HG02970 (cell line): ENCODE data around the gene BCKDK.
A peak's percentile ranks its signal among the peaks of the same experiment; 100 is the strongest.
"Not testable (repeated sequence)": the region's sequence is repeated elsewhere in the genome, so short reads cannot be mapped to it uniquely, and the experiment has no call there.

Experiments used
- ATAC-seq: cut with Tn5 transposase; IDR thresholded peaks from one replicate; pipeline ENCODE4 v1.9.1; 2021; ENCODE audit warnings: mild to moderate bottlenecking, moderate library complexity, moderate number of reproducible peaks; ENCODE audit not compliant: unreplicated experiment, low FRiP score

The BCKDK gene

GRCh38 chr16:31093132-31093703 is 15.0 kb upstream of the BCKDK start:
- no peak for ATAC-seq

- no peak for ATAC-seq
Observed at GRCh38 chr16:31094088-31094423, 14.1 kb upstream of the BCKDK start.

GRCh38 chr16:31094424-31095120 is 13.6 kb upstream of the BCKDK start, which contains the start of gene VKORC1:
VKORC1 (minus strand) TSS chr16:31094797; CDS start chr16:31094729, 68 bp downstream.
- ATAC-seq: peak; percentile 69

- no peak for ATAC-seq
Observed at GRCh38 chr16:31099860-31100638, 8.1 kb upstream of the BCKDK start.

- not testable (repeated sequence) for ATAC-seq
Observed at GRCh38 chr16:31100876-31101641, 7.1 kb upstream of the BCKDK start.

- ATAC-seq: no peak
Observed at GRCh38 chr16:31105677-31106213, 2.4 kb upstream of the BCKDK start.

GRCh38 chr16:31106509-31107464 is 1.4 kb upstream of the BCKDK start:
- no peak for ATAC-seq

- ATAC-seq: no peak
Observed at GRCh38 chr16:31107465-31107867, 720 bp upstream of the BCKDK start.

GRCh38 chr16:31108794-31109558 is 790 bp downstream of the BCKDK start:
- no peak for ATAC-seq

GRCh38 chr16:31109622-31110021 is 1.4 kb downstream of the BCKDK start:
- ATAC-seq: no peak

- no peak for ATAC-seq
Observed at GRCh38 chr16:31110106-31111034, 2.2 kb downstream of the BCKDK start.

- ATAC-seq: no peak
Observed at GRCh38 chr16:31111881-31112466, 3.8 kb downstream of the BCKDK start.

GRCh38 chr16:31112711-31113110 is 4.5 kb downstream of the BCKDK start:
- ATAC-seq: no peak

GRCh38 chr16:31113121-31114120 is 5.2 kb downstream of the BCKDK start:
- ATAC-seq: no peak

GRCh38 chr16:31114468-31114867 is 6.3 kb downstream of the BCKDK start:
- ATAC-seq: no peak
